Activated B cell treated with CpG ODN at 0.5 μM for 24 hours (primary cell): Measurements from ENCODE around the gene DDX55. TPM values are rescaled to one million over a fixed set of nuclear protein-coding genes. Genes with fewer than 3 reads are reported as not detected.
"Not testable (repeated sequence)": the region's sequence is repeated elsewhere in the genome, so short reads cannot be mapped to it uniquely, and the experiment has no call there.

ENCODE experiments used
- ATAC-seq: fragments of 200-7000 bp; cut with Tn5 transposase; one replicate; pipeline ENCODE4 v1.10.0; 2021; ENCODE audit warnings: low read depth, mild to moderate bottlenecking, moderate library complexity
- CTCF ChIA-PET: fragments of 350-600 bp; sonication (Branson Sonifier 250); formaldehyde crosslinking; loops from one replicate; lab custom pipeline; 2021; ENCODE audit warnings: antibody characterized with exemption; lab: Charles Lee
- POLR2A ChIA-PET: fragments of 350-600 bp; sonication (Branson Sonifier 250); formaldehyde crosslinking; loops from one replicate; lab custom pipeline; 2021; ENCODE audit warnings: antibody characterized with exemption; lab: Charles Lee
- DNase-seq: peaks from one replicate; pipeline ENCODE4 v3.0.0; 2022
- H3K27ac Mint-ChIP-seq: one replicate; pipeline ENCODE4 v1.8.0; 2020; ENCODE audit warnings: mixed read lengths
- H3K27me3 Mint-ChIP-seq: one replicate; pipeline ENCODE4 v1.8.0; 2021; ENCODE audit warnings: mixed read lengths
- H3K36me3 Mint-ChIP-seq: one replicate; pipeline ENCODE4 v1.8.0; 2021; ENCODE audit warnings: low read depth, mixed read lengths
- H3K4me1 Mint-ChIP-seq: one replicate; pipeline ENCODE4 v1.8.0; 2021; ENCODE audit warnings: mixed read lengths
- H3K4me3 Mint-ChIP-seq: one replicate; pipeline ENCODE4 v1.8.0; 2020; ENCODE audit warnings: mild to moderate bottlenecking, mixed read lengths
- H3K9me3 Mint-ChIP-seq: one replicate; pipeline ENCODE4 v1.8.0; 2020; ENCODE audit warnings: mixed read lengths
- CTCF ChIP-seq: fragments of 200-600 bp; IDR thresholded peaks from one replicate; pipeline ENCODE4 v1.8.0; 2022; ENCODE audit warnings: antibody characterized with exemption, mild to moderate bottlenecking
- intact Hi-C: fragments of 100-400 bp; cut with micrococcal nuclease; formaldehyde crosslinking; loops from one replicate; pipeline ENCODE4 v1.15.1; 2024
- total RNA-seq: library from RNA; stranded (reverse); gene quantifications from 2 replicates; pipeline ENCODE4 v1.2.3, GENCODE V29; 2022

DDX55 gene
- total RNA-seq, 1 donor from 2014 or later = 35.0 TPM

DNA sequence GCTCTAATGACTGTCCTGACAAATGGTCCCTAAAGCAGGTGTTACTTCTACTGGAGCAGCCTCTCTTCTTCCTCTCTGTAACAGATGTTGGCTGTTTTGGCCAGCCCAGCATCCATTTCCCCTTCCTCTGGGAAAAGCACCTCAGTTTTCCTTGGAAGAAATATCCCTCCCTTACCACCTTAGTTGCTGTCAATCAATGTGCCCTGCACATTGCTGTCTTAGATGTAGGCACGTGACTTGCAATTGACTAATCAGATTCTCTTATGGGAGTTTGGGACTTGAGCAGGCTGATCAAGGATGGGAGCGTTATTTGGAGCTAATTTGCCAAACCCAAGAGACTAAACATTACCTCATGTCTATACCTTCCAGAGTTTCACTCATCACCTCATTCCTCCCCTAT, 29.5 kb upstream of the DDX55 start:
- no peaks in the 10 kb centered on the region for H3K36me3 Mint-ChIP-seq
- H3K27me3 Mint-ChIP-seq = peaks cover 2% of the 10 kb centered on the region
- TF ChIP-seq CTCF = no peak
- no peaks in the 10 kb centered on the region for H3K9me3 Mint-ChIP-seq
- no peak overlapping the region for H3K27ac Mint-ChIP-seq
- POLR2A ChIA-PET = no interaction called here
- DNase-seq = no peak
- no peaks in the 10 kb centered on the region for H3K4me1 Mint-ChIP-seq
- no peak for ATAC-seq
- CTCF ChIA-PET = no interaction called here
- intact Hi-C loops = no loop called here
- no peak overlapping the region for H3K4me3 Mint-ChIP-seq

DNA sequence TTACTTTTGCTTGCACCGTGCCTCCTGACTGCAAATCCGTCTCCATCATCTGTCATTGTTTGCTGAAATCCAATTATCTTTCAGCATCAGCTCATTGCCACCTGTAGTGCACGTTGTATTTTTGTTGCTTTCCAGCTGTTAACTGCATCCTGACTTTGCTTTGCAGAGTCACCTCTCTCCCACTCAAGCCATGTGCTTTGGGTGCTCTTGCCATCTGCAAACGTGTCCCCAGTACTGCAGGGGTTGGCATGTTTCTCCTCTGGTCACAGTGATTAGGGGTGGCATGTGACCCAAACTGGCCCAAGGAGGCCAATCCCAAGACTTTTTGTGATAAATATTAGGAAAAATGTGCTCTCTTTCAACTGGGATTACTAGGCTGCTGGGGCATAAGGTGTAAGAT, 28.0 kb upstream of the DDX55 start:
- no peak for DNase-seq
- H3K9me3 Mint-ChIP-seq = no peaks in the 10 kb centered on the region
- no peak for TF ChIP-seq CTCF
- CTCF ChIA-PET = no interaction called here
- no peak overlapping the region for H3K4me3 Mint-ChIP-seq
- H3K27ac Mint-ChIP-seq = no peak overlapping the region
- intact Hi-C loops = no loop called here
- POLR2A ChIA-PET = no interaction called here
- peaks cover 2% of the 10 kb centered on the region for H3K27me3 Mint-ChIP-seq
- H3K36me3 Mint-ChIP-seq = no peaks in the 10 kb centered on the region
- ATAC-seq = no peak
- H3K4me1 Mint-ChIP-seq = no peaks in the 10 kb centered on the region

DNA sequence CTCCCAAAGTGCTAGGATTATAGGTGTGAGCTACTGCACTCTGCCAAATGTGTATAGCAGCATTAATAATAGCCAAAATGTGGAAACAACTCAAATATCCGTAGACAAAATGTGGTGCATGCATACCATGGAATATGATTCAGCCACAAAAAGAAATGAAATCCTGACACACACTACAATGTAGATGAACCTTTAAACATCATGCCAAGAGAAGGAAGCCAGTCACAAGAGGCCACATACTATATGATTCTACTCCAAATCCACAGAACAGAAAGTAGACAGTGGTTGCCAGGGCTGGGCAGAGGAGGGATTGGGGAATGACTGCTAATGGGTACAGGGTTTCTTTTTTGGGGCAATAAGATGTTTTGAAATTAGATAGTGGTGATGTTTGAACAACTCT, 25.3 kb upstream of the DDX55 start:
- Mint-ChIP-seq H3K27me3 (no peaks in the 10 kb centered on the region), H3K4me1 (peaks cover 3% of the 10 kb centered on the region), H3K9me3 (no peaks in the 10 kb centered on the region), H3K27ac (no peak overlapping the region), H3K4me3 (no peak overlapping the region), H3K36me3 (no peaks in the 10 kb centered on the region)
- CTCF ChIA-PET = no interaction called here
- intact Hi-C loops = no loop called here
- no peak for ATAC-seq
- TF ChIP-seq CTCF = no peak
- POLR2A ChIA-PET = no interaction called here
- no peak for DNase-seq

GRCh38 chr12:123578243-123578642, 23.7 kb upstream of the DDX55 start:
- no peaks in the 10 kb centered on the region for H3K36me3 Mint-ChIP-seq
- no peak for ATAC-seq
- POLR2A ChIA-PET = interaction anchor here (0.7 kb wide), 1 partner anchor 660 kb away, joined by 5 read pairs; no protein-coding TSS in a partner anchor
- intact Hi-C loops = no loop called here
- DNase-seq = no peak
- no peak for TF ChIP-seq CTCF
- CTCF ChIA-PET = no interaction called here
- H3K4me1 Mint-ChIP-seq = peaks cover 13% of the 10 kb centered on the region
- H3K9me3 Mint-ChIP-seq = no peaks in the 10 kb centered on the region
- H3K27me3 Mint-ChIP-seq = no peaks in the 10 kb centered on the region
- H3K4me3 Mint-ChIP-seq = no peak overlapping the region
- H3K27ac Mint-ChIP-seq = no peak overlapping the region

- H3K9me3 Mint-ChIP-seq, CTCF ChIA-PET, DNase-seq, ATAC-seq, H3K27ac Mint-ChIP-seq, H3K36me3 Mint-ChIP-seq, intact Hi-C loops, H3K27me3 Mint-ChIP-seq, H3K4me3 Mint-ChIP-seq: not testable (repeated sequence)
- POLR2A ChIA-PET = interaction anchor here (1.3 kb wide), 1 partner anchor 214 kb away, joined by 6 read pairs; the partner anchor contains the start of gene SBNO1
- H3K4me1 Mint-ChIP-seq = peaks cover 15% of the 10 kb centered on the region
Measured at GRCh38 chr12:123578829-123579228, 23.1 kb upstream of the DDX55 start.

DNA sequence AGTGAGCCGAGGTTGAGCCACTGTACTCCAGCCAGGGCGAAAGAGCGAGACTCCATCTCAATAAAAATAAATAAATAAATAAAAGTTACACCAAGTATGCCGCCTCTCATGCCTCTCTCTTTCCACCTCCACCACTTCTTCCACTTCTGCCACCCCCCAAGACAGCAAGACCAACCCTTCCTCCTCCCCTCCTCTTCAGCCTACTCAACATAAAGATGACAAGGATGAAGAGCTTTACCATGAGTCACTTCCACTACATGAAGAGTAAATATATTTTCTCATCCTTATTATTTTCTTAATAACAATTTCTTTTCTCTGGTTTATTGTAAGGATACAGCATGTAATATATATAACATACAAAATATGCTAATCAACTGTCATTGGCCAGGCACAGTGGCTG, 21.1 kb upstream of the DDX55 start:
- ATAC-seq (no peak), DNase-seq (no peak)
- ChIA-PET CTCF (no interaction called here), POLR2A (no interaction called here)
- H3K27me3 Mint-ChIP-seq = no peaks in the 10 kb centered on the region
- no peaks in the 10 kb centered on the region for H3K9me3 Mint-ChIP-seq
- no peak overlapping the region for H3K27ac Mint-ChIP-seq
- peaks cover 5% of the 10 kb centered on the region for H3K36me3 Mint-ChIP-seq
- intact Hi-C loops = loop anchor here (5.0 kb wide), 2 partner anchors 143 to 243 kb away; partner anchors contain the start of gene RILPL2
- peaks cover 26% of the 10 kb centered on the region for H3K4me1 Mint-ChIP-seq
- TF ChIP-seq CTCF = no peak
- no peak overlapping the region for H3K4me3 Mint-ChIP-seq
